Measurements from ENCODE around the gene HFE.

GRCh38 chr6:26140254-26140966, 53.2 kb downstream of the HFE start:
- TF ChIP-seq POLR2AphosphoS5 (IDR thresholded peaks at IDR 0.05; ENCODE audit: borderline replicate concordance, low read depth, low read length) = no peak
- no peak for TF ChIP-seq EZH2 (IDR thresholded peaks at IDR 0.05)
